Measurements from ENCODE around the gene CCDC24.

- TF ChIP-seq CTCF (conservative IDR thresholded peaks at IDR 0.05; ENCODE audit: low read length): no peak
- no peak for TF ChIP-seq EZH2phosphoT487 (IDR thresholded peaks at IDR 0.05; ENCODE audit: borderline replicate concordance)
These were observed 4.7 kb upstream of the CCDC24 start for GRCh38 chr1:43986712-43987111.

All from Loucy (cell line).